GM18870 (cell line): ENCODE data around the gene BBS7.

ENCODE experiments used
- ATAC-seq: cut with Tn5 transposase; IDR thresholded peaks from one replicate; pipeline ENCODE4 v1.9.1; 2021; ENCODE audit warnings: moderate library complexity; ENCODE audit not compliant: unreplicated experiment

BBS7 gene

DNA sequence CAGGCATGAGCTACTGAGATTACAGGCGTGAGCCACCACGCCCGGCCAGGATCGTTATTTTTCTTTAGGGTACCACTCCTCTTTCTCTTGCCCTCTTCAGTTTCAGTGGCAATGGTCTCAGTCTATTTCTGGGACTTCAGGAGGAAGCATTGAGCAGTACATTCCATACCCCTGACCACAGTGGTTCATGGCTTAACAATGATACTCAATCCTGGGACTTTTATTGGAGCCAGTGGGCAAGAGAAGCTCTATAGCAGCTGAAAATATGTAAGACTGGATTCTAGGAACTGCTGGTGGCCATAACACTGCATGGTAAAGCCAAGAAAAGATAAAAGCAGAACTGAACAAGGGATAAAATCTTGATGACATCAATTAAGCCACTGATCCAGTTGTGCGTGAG, 40.8 kb downstream of the BBS7 start:
- no peak for ATAC-seq

DNA sequence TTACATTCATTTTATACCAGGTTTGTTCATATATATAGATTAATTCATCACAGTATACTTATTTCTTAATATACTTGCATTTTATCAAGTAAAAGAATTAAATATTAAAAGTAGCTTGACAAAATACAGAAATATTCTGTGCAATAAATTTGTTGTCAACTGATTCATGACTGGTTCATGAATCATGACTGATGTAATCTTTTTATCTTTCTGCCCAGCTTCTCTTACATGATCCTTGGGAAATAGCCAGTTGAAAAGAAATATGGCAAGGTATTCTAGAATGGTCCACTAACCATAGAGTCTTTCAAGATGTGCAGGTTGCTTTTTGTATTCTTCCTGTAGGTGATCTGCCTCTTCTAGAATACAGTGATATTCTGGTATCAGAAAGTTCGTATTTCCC, 42.4 kb downstream of the BBS7 start:
- ATAC-seq, result no peak

DNA sequence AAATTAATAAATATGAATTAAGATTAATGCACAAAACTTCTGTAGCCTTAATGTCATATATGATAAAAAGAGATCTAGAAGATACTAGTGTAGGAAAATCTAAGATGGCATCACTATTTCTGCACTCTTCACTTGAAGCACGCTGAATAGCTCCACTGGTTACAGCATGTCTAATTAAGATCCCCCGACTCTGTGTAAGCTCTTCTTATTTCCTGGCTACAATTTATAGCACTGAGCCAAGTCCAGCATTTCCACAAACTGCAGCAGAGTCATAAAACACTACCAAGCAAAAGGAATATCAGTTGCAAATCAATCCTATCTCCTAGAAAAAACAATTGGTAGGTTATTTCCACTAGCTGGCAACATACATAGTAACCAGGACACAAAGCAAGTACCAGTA, 45.3 kb downstream of the BBS7 start:
- ATAC-seq, result no peak

DNA sequence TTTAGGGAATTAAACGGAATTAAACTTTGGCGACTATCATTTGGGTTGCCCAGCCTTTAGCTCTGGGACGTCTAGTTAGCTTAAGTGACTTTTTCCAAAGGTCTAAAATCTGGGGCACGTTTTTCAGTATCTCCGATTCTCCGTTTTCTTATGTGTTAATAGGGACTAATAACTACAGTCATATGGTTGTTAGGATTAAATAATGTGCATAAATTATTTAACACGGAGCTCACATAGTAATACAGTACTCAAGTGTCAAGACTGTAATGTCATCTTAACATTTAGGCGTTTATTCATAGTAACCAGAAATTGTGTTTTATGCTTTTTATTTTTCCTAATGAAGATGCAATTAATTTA, 46.1 kb downstream of the BBS7 start:
- peak; percentile 14 for ATAC-seq

DNA sequence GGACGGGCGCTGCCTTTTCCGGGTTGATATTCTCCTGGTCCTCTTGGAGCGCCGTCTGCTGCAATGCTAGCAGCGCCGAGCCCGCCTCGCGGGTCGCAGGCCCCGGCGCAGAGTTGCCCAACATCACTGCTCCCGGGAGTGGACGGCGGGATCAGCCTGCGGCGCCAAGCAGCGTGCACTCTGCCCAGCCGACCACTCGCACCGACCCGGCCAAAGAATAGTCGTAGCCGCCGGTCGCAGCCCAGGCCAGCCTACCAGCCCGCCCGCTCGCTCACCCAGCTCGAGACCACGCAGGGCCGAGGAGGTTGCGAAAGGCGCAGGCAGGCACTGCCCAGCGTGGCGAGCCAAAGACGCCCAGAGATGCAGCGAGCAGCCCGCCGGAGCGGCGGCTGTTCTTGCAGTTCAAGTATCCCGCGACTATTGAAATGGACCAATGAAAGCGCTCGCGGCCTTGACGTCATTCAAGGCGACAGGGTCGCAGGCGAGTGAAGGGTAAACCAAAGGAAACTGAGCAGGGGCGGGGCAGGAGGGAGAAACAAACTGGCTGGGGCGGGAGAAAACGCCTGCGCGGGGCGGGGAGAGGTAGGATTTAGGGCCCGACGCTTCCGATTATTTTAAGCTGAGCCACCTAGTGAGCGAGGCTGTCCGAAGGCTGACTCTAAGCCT, 46.6 kb downstream of the BBS7 start, which contains the start of gene CCNA2:
Gene CCNA2 (minus strand): TSS at position 379 of the 666 bp plus-strand sequence. CDS start 255 bp downstream, at position 124.
- peak; percentile 90 for ATAC-seq

DNA sequence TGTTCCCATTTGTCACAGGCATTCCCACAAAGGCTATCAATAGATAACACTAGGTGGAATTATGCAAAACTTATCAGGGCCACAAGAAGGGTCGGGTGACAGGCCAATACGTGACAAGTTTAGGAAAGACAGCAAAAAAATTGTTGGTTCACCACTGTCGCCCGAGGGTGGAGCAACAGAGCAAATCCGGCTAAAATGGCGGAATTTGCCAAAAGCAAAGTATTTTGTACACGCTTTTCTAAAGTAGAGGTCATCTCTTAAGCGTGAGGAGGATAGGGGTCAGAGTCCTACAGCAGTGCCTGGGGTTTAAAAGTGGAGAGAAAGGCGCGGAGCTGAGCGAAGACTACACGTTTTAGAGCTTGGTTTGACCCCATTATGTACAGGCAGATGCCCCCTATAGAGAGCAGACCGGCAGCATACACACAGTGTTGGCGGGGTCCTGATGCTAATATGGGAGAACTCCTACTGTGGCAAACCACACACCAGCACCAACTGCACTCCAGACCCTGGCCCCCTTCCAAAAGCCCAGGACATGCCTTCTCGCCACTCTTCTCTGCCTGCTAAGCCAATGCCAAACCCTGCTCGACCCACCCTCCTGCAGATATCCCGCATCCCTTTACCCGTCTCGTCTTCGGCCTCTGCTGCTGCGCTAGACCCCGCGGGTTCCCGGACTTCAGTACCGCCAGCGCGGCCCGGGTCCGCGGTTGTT, 47.3 kb downstream of the BBS7 start:
- ATAC-seq, result peak; percentile 48

DNA sequence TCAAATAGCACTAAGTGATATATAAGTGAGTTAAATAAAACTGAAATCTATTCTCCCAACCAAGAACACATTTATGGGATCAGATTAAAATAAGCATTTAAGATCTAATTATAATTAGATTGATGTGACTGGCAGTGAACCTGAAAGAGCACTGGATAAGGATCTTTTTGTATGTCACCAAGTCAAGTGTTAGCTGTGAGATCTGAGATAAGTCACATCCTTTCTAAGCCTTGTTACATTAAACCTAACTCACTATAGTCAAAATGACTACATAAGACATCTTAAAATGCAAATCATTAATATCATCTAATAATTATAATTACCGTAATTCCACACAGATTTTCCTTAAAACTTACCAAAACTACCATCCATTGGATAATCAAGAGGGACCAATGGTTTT, 48.2 kb downstream of the BBS7 start:
- ATAC-seq, result no peak

DNA sequence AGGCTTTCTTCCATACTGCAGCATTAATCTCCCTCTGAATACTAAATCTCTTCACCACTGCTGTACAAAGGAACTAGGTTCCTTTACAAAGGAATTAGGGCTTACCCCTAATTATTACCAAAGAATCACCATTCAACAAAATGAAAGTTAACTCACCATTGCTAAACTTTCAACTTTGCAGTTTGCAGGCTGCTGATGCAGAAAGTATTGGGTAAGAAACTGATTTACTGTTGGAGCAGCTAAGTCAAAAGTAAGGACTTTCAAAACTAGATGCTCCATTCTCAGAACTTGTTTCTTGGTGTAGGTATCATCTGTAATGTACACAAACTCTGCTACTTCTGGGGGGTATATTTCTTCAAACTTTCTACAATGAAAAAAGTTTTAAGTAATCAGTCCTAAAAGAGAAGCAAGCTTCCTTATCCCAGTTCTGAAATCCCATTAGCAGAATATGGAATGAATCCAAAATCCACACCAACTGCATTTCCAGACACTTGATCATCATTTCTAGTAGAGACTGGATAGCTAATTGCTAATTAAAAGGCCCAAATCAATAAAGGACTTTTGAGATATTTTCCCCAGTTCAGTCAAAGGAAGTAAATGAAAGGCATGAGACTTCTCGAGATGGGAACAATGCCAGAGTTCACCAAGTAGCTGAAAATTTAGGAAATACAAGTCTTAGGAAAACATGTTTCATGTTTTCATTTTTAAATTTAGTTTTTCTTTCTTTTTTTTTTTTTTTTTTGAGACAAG, 50.9 kb downstream of the BBS7 start:
- ATAC-seq, result no peak

DNA sequence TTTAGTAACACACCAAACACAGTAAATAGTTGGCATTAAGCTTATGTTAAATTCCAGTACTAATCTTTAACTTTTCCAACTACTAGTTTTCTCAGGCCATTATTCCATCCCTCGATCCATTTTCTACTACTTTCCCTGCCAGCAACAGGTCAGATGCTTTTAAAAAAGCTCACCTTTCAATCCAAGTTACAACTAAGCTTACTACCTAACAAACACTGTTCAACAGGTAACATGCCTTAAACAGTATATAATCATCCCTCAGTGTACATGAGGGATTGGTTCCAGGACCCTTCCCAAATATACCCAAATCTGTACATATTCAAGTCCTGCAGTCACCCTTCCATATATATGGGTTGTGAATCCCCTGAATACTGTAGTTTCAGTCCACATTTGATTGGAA, 52.1 kb downstream of the BBS7 start:
- ATAC-seq, result no peak

DNA sequence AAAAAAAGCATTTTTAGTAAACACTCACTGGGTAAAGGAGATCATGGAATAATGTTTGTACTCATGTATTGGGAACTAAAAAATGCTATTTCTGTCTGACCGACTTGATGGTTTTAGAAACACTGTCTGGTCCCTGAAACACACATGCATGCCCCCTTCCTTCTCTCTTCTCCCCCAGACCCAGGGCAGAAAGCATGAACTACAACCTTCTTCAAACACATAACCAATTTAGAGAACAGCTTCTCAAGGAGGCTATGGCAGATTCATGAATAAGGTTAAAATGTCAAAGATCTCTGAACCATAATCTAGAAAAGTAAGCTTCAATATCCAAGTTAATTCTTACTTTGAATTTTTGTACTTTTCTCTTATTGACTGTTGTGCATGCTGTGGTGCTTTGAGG, 52.6 kb downstream of the BBS7 start:
- no peak for ATAC-seq

DNA sequence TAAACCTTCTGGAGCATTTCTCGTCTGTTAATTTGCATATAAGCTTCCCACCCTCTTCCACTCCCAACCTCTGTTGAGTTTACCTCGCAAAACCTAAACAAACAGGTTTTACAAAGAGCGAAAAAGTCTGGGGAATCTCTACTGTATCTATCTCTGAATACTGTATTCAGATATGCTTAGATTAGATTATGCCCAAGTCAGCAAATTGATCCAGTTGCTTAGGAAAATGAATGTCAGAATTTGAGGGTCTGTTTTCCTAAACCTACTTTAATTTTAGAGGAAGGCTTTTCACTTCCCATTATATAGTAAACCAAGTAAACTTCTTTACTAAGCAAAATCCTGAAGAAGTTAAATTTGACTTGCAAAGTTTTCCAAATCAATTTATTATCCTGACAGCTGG, 53.3 kb downstream of the BBS7 start:
- ATAC-seq, result no peak

DNA sequence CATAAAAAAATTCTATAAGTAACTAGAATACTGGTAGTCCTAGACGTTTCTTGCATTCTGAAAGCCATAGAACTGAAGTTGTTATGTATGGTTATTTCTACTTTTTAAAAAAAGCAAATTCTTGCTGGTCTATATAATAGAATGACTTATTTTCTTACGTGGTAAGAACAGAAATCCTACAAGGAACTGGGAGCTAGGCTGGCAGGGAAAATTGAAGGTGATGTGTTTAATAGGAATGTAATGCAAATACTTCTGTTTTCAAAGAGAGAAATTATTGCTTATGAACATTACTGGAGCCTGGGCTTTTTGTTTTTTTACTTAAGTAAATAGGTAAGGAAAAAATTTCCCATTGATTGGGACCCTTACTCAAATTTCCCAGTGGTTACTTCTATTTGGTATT, 55.5 kb downstream of the BBS7 start:
- ATAC-seq, result no peak

DNA sequence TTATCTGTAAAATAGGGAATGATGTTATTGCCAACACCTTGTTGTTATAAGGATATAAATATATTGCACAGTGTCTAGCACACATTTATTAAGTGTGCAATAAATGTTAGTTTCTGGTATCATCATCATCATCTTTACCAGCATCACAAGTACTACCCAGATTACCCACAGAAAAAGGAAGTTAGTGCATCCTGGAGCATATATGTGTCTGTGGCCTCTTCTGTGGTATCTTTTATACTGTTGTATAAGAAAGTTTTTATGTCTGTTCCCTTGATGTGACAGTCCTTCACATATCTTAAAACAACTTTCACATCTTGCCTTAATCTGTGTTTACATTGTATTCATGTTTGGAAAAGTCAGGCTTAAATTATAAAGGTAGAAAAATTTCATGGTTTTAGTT, 59.2 kb downstream of the BBS7 start:
- no peak for ATAC-seq

DNA sequence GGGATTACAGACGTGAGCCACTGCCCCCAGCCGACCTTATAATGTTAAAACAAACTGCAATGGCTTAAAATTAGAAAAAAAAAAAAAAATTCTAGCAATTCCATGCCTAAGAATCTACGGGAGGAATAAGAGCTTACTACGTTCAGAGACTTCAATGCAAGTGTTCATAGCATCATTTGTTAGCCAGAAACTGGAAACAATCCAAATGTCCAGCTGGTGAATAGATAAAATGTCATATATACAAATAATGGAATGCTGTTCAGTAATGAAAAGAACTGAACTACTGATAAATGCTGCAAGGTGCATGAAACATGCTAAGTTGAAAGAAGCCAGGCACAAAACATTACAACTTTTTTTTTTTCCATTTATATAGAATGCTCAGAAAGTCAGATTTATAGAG, 63.9 kb downstream of the BBS7 start:
- ATAC-seq, result no peak

DNA sequence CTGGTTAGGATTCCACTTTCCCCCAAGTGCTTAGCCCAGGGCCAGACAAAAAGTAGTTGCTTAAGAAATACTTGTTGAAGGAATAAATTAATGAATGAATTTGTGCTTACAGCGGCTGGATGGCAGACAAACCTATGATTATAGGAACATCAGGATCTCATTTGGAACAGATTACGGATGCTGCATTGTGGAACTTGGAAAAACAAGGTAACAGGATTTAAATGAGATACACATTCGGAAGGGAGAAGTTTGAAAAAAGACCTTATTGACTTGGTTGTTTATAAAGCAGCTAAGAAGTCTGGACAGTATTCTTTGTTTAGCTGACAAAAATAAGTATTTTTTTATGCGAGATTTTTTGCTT, 68.6 kb downstream of the BBS7 start:
- ATAC-seq, result no peak

DNA sequence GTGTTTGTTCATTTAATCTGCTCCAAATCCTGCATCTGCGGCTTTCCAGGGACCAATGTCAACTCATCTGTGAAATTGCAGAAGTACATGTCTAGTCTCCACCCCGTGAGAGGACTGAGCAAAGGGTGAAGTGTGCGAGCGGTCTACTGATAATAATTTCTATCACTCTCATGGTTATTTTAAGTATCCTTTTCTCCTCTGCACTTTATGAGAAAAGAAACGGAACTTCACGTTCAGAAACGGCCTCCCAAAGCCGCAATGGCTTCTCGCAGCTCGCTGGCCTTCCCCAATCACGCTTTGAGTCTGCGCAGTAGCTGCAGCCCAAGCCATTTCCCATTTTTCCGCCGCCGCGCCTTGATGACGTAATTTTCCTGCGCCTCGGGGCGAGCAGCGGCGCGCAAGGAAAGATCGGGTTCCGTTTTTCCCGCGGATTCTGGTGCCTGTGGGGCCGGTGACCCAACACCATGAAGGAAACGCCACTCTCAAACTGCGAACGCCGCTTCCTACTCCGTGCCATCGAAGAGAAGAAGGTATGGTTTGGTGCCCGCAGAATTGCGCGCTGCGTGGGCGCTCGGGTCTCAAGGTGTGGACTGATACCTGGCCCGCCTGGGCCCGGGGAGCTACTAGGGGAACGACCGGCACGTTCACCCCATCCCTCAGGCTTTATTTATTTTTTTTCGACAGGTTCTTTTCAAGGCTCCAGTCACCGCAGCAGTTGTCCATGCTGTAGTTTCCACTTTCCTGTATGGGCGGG, 69.1 kb downstream of the BBS7 start, which contains the start of gene EXOSC9:
Gene EXOSC9 (plus strand): TSS at position 363 of the 754 bp plus-strand sequence. CDS start 102 bp downstream, at position 465.
- ATAC-seq, result peak; percentile 74

DNA sequence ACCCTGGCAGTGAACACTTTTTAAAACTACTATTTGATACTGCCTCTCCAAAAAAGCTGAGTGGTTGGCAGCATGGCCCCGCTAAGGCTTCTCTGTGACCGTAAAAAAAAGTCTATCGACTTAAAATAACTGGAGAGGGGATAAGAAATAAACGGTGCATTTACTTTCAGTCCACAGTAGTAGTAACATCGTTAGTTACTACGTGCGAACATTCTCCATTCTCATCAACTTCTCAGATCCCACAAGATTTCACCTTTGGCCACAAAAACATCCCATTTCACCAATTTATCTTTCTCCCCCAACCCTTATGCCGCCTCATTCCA, 69.7 kb downstream of the BBS7 start:
- ATAC-seq, result peak; percentile 2

DNA sequence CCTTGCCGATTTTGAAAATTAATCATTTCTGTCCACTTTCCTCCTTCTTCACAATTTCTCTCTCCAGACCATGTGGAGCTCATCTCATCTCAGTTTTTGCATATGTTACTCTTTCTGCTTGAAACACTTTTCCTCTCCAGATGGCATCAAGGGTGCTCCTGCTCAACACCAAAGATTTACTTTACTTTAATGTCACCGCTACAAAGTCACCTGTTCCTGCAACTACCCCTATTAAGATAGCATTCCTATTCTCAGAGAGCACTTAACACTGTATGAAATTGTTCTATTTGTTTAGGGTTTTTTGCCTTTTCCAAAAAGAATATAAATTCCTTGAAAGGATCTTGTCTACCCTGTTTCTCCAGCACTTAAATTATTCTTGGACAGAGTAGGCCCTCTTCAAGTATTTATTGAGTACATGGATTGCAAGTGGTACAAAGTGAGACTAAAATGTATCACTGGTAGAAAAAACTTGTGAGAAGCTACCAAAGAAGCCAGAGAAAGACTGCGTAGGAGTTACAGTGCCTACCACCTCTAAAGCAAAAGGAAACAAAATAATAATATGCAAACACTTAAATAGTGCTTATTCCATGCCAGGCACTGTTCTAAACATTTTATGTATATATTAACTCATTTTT, 70.3 kb downstream of the BBS7 start:
- no peak for ATAC-seq

DNA sequence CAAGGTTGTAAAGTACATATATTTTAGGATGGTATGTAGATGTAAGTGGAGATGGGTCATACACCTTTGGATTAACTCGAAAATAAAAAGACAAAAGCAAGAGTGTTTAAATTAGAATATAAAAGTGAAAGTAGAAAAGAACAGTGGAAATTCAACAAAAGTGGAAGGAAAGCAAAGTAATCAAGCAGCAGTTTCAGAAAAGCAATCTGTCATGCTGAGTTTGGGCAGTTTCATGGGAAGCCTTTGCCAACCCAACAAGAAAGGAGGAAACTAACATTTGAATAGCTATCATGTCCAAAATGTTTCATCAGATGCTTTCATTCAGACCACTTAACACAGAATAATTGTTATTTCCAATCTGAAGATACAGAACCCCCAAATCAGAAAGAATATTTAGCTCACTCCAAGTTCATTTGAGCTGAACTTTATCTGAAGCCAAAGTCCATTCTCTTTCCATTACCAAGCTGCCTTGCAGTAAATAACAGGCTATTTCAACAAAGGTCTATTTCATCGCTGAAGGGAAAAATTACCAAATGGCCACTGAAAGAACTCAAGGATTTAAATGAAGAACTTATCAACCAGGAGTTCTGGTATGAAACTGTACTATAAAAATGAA, 71.0 kb downstream of the BBS7 start:
- ATAC-seq, result no peak

DNA sequence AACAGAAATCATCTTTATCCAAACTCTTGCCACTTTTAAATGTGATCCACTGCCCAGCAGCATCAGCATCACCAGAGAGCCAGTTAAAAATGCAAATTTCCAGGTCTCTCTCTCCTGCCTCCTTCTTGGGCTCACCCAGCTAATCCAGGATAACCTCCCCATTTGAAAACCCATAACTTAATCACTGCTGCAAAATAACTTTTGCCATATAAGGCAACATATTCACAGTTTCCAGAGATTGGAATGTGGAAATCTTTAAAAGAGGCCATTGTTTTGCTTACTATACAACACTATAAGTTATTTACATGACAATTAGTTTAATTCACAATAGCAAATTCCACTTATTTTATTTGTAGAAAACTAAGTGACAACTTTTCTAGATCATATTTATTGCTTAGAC, 74.0 kb downstream of the BBS7 start:
- no peak for ATAC-seq
